AG10803 (cell line): Measurements from ENCODE around the gene C1orf159.
"Not testable (repeated sequence)": the region's sequence is repeated elsewhere in the genome, so short reads cannot be mapped to it uniquely, and the experiment has no call there.

Source experiments
- DNase-seq: peaks from one replicate; pipeline ENCODE4 v3.0.0; 2010; ENCODE audit warnings: low read depth
- H3K4me3 ChIP-seq: 2 replicates; pipeline ENCODE4 v1.5.1; 2011; ENCODE audit warnings: mild to moderate bottlenecking, low read length, control low read depth
- TF ChIP-seq, protein P1 (sequence below): conservative IDR thresholded peaks from 2 replicates; pipeline ENCODE4 v1.5.1; 2011; ENCODE audit warnings: mild to moderate bottlenecking, low read length, control low read depth, inconsistent platforms

Gene C1orf159

DNA sequence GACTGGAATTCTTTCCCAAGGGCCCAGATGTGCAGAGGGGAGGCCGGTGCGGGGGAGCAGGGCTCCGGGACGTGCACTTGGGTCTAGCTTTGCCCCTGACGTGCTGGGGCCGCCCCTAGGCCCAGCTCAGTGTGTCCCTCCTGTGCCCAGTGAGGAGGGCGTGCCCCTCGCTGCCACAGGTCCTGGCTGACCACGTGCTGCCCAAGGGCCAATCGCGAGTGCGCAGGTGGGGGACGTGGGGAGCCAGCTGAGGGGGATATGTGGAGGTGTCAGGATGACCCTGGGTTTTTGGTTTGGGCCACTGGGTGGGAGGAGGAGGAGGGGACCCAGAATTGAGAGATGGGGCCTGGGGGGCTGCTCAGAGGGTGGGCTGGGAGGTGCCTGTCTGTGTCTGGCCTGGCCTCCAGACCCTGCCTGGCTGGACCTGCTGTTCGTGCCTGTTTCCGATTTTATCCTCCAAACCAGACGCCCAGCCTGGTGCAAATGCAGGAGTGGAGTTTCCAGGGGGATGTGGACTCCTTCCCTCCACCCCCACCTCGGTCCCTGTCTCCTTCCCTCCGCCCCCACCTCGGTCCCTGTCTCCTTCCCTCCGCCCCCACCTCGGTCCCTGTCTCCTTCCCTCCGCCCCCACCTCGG, 35.6 kb downstream of the C1orf159 start:
- H3K4me3 ChIP-seq: peak overlapping the region; percentile 29
- DNase-seq: peak; percentile 64

DNA sequence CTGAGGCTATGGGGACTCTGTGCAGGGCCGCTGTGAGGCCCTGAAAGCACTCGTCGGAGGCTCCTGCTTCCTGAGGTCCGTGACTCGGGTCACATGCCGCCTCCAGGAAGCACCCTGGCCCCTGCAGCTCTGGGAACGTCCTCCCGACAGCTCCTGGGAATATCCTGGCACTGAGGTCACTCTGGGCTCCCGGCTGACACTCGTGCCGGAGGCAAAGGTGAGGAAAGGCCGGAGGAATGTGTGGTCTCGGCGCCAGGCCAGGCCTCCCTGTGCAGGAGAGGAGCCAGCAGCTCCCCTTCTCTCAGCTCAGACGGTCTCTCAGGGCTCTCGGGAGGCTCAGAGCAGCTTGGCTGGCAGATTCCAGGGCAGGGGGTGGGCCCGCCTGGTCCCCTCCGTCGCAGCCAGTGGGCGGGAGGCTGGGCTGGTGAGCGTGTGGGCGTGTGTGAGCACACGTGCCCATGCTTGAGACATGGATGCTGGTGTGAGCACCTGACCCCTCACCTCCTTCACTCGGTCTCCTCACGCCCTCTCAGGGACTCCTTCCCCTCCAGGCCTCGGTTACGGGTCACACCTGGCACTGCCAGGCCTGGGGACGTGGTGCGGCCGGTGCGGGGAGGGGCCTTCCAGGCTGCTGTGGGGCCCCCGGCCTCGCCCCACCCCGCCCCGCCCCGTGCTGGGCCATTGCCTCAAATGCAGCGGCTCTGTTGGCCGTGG, 36.3 kb downstream of the C1orf159 start:
- H3K4me3 ChIP-seq: peak overlapping the region; percentile 33
- peak; percentile 91 for DNase-seq
- TF ChIP-seq, protein P1, sequence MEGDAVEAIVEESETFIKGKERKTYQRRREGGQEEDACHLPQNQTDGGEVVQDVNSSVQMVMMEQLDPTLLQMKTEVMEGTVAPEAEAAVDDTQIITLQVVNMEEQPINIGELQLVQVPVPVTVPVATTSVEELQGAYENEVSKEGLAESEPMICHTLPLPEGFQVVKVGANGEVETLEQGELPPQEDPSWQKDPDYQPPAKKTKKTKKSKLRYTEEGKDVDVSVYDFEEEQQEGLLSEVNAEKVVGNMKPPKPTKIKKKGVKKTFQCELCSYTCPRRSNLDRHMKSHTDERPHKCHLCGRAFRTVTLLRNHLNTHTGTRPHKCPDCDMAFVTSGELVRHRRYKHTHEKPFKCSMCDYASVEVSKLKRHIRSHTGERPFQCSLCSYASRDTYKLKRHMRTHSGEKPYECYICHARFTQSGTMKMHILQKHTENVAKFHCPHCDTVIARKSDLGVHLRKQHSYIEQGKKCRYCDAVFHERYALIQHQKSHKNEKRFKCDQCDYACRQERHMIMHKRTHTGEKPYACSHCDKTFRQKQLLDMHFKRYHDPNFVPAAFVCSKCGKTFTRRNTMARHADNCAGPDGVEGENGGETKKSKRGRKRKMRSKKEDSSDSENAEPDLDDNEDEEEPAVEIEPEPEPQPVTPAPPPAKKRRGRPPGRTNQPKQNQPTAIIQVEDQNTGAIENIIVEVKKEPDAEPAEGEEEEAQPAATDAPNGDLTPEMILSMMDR: no peak

More for the DNA sequence above, 35.6 kb downstream of the C1orf159 start:
- TF ChIP-seq, protein P1: no peak

DNA sequence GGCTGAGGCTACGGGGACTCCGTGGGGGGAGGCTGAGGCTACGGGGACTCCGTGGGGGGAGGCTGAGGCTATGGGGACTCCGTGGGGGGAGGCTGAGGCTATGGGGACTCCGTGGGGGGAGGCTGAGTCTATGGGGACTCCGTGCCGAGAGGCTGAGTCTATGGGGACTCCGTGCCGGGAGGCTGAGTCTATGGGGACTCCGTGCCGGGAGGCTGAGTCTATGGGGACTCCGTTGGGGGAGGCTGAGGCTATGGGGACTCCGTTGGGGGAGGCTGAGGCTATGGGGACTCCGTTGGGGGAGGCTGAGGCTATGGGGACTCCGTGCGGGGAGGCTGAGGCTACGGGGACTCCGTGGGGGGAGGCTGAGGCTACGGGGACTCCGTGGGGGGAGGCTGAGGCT, 38.5 kb downstream of the C1orf159 start:
- not testable (repeated sequence) for H3K4me3 ChIP-seq, DNase-seq

DNA sequence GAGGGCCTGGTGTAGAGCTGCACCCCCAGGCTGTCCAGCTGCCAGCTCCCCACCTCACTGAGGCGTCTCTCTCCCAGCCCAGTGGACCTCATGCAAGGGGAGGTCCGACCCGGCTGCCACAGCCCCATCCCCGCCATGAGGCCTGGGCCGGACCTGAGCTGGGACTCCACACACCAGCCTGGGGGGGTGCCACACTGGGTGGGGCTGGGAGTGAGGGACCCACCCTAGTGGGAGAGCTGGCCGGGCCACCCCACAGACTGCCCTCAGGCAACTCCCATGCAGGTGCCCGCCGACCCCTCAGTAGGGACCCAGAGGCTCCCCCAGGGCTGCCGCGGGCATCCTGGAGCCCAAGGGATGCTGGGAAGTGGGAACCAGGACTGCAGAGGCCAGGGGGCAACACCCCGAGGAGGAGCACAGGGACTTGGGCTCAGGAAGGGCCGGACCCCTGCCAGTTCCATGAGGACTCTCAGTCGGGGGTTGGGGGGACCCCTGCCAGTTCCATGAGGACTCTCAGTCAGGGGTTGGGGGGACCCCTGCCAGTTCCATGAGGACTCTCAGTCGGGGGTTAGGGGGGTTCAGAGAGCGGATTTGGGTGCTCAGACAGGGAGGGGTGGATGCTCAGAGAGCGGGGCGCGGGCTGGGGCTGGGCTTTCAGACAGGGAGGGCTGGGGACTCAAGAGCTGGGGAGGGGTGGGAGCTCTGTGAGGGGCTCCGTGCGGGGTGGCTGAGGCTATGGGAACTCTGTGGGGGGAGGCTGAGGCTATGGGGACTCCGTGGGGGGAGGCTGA, 40.5 kb downstream of the C1orf159 start:
- H3K4me3 ChIP-seq: no peak overlapping the region
- DNase-seq: no peak
- TF ChIP-seq, protein P1: no peak

DNA sequence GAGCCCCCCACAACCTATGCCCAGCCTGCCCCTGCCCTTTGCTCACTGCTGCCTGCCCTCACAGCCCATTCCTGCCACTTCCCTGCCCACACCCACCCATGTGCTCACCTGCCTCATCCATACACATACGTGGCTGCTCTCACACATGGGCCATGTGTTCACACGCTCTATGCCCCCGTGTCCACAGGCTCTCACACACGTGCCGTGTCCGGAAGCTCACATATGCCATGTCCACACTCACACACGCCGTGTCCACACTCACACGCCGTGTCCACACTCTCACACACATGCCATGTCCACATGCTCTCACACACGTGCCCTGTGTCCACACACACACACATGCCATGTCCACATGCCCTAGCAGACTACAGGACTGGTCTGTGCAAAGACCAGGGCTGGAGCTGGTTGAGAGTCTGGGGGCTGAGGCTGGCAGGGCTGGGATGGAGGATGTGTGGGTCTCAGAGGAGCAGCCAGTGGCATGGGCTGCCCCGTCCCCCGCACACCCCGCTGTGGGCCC, 41.2 kb downstream of the C1orf159 start:
- no peak for DNase-seq
- H3K4me3 ChIP-seq: no peak overlapping the region
- TF ChIP-seq, protein P1: no peak

DNA sequence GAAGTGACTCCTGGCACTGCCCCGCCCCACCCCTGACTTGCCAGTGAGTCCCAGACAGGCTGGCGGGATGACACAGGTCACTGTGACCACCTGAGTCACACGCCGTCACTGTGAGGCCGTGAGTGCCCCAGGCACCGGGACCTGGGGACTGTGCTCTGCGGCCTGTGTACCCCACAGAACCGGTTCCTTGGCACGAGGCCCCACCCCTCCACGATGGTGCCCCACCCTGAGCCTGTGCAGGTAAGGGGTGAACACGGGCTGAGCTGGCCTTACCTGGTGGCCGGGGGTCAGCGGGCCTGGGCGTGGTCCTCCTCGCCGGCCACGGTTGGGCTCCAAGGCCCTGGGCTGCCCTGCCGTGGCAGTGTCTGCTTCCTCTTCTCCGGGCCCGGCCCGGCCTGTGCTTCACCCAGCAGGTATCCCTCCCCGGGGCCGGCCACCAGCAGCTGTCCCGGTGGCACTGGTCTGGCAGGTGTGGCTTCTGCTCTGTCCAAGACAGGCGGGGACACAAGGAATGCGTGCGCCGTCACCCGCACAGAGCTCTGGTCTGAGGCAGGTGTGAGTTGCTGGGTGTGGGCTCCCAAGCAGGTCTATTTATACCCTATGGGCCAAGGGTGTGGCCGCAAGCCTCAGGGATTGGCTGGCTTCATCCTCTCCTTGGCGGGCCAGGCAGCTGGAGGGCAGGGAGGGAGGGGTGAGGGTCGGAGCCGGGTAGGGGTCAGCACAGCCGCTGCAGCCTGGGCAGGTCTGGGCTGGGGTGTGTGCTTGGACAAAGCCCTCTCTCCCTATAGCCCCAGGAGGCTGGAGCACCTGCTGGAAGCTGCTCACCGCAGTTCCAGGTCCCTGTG, 41.9 kb downstream of the C1orf159 start, which contains the start of gene RNF223:
RNF223 (minus strand) TSS at position 564 of the 845 bp plus-strand sequence. CDS start 1,740 bp downstream, outside the sequence.
- no peak within 1 kb of the TSS for H3K4me3 ChIP-seq
- TF ChIP-seq, protein P1: no peak
- no peak for DNase-seq
